ENCODE results near the gene TNFRSF25. TPM values are rescaled to one million over a fixed set of nuclear protein-coding genes. Genes with fewer than 3 reads are reported as not detected.
"Not testable (repeated sequence)": the region's sequence is repeated elsewhere in the genome, so short reads cannot be mapped to it uniquely, and the experiment has no call there.

The TNFRSF25 gene
- total RNA-seq, 2 donors from 2014 or later: 9.5 to 48.2 TPM

DNA sequence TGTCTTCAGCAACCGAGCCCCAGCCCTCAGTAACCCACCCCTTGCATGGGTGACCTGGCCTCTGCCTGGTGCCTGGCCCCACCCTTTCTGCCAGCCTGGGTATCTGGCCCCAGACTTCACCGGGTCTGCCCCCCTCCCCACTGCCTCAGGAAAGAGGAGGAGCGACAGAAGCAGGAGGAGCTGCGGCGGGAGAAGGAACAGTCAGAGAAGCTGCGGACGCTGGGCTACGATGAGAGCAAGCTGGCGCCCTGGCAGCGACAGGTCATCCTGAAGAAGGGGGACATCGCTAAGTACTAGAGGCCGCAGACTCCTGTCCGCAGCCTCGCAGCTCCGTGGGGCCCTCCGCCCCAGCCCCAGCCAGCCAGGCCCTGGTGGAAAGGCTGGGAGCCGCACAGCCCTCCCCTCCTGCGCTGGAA, 6.1 kb downstream of the TNFRSF25 start:
- no peak overlapping the region for H3K27ac ChIP-seq
- H3K4me1 ChIP-seq (ENCODE audit: control insufficient read depth in 1 of 2, low read depth in 2 of 2): peaks cover 0 to 5% of the 10 kb centered on the region in 2 donors
- H3K27me3 ChIP-seq (replicated peaks; ENCODE audit: insufficient read depth): peaks cover 5% of the 10 kb centered on the region
- ATAC-seq (ENCODE audit: insufficient number of reproducible peaks, low FRiP score, low read depth) (no peak), DNase-seq (ENCODE audit: low spot score) (no peak)
- TF ChIP-seq, protein P1, sequence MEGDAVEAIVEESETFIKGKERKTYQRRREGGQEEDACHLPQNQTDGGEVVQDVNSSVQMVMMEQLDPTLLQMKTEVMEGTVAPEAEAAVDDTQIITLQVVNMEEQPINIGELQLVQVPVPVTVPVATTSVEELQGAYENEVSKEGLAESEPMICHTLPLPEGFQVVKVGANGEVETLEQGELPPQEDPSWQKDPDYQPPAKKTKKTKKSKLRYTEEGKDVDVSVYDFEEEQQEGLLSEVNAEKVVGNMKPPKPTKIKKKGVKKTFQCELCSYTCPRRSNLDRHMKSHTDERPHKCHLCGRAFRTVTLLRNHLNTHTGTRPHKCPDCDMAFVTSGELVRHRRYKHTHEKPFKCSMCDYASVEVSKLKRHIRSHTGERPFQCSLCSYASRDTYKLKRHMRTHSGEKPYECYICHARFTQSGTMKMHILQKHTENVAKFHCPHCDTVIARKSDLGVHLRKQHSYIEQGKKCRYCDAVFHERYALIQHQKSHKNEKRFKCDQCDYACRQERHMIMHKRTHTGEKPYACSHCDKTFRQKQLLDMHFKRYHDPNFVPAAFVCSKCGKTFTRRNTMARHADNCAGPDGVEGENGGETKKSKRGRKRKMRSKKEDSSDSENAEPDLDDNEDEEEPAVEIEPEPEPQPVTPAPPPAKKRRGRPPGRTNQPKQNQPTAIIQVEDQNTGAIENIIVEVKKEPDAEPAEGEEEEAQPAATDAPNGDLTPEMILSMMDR (IDR thresholded peaks at IDR 0.05): no peak
- no peaks in the 10 kb centered on the region for H3K9me3 ChIP-seq
- H3K36me3 ChIP-seq: peaks cover 15% of the 10 kb centered on the region
- H3K4me3 ChIP-seq: peak overlapping the region; percentile 33

DNA sequence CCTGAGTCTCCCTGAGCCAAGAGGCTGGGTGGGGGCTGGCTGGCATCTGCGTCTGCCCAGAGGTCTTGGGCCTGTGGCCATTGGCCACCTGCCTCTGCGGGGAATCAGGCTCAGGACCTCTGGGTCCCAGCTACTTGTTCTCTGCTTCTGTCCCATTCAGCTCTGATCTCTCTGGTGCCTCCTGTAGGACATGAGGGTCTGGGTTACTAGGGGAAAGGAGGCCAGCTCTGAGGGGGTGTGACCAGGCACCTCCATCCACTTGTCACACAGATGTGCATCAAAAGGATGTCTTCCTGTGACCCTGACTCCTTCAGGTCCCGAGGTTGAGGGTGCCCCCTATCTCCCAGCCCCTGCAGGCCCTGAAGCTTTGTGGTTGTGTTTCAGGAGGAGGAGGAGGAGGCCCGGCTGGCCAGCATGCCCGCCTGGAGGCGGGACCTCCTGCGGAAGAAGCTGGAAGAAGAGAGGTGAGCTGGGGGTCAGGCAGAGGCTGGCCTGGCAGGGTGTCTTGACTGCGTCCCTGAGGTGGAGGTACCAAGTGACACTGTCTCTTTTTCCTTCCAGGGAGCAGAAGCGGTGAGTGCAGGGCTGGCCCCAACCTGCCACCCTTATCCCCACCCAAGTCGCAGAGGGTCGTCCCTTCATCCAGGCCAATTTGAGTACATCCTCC, 9.0 kb downstream of the TNFRSF25 start:
- Histone ChIP-seq H3K9me3 (no peaks in the 10 kb centered on the region), H3K27ac (no peak overlapping the region), H3K4me1 (ENCODE audit: control insufficient read depth in 1 of 2, low read depth in 2 of 2) (peaks cover 0 to 10% of the 10 kb centered on the region in 2 donors), H3K27me3 (replicated peaks; ENCODE audit: insufficient read depth) (peaks cover 5% of the 10 kb centered on the region), H3K36me3 (peaks cover 2% of the 10 kb centered on the region), H3K4me3 (no peak overlapping the region)
- TF ChIP-seq, protein P1 (IDR thresholded peaks at IDR 0.05): no peak
- ATAC-seq (ENCODE audit: insufficient number of reproducible peaks, low FRiP score, low read depth): no peak
- DNase-seq (ENCODE audit: low spot score): no peak

DNA sequence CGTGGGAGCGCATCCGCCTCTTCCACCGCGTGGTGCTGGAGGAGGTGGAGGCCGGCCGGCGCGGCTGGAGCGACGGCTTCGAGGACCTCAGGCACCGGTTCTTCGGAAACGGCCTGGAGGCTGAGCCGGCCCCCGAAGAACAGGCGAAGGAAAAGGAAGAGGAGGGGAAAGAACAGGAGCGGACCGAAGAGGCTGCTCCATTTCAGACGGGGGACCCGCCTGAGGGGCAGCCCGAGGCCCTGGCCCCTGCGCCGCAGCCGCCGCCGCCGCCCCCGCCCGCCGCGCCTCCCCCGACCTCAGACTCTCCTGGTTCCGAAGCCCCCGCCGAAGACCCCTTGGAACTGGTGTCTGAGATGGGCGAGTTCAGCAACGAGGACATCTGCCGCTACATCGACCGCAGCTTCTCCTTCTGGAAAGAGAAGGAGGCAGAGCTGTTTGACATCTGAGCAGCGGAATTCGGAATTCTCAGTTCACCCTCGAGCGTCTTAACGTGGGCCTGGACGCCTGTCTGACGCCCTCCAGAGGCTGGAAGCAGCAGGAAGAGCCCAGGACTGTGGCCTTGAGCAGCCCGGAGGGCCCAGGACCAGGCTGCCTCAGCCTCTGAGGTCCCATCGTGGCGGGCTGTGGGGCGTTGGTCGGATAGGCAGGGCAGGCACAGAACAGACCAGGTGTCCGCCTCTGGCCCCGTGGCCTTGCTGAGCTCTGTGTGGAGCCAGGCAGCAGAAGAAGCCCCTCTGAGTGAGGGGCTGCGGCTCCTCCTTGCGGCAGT, 10.0 kb downstream of the TNFRSF25 start:
- DNase-seq (ENCODE audit: low spot score); ATAC-seq (ENCODE audit: insufficient number of reproducible peaks, low FRiP score, low read depth); H3K4me3 ChIP-seq; H3K36me3 ChIP-seq; H3K9me3 ChIP-seq; H3K27me3 ChIP-seq (replicated peaks; ENCODE audit: insufficient read depth); H3K27ac ChIP-seq: not testable (repeated sequence)
- peaks cover 0 to 10% of the 10 kb centered on the region in 2 donors for H3K4me1 ChIP-seq (ENCODE audit: control insufficient read depth in 1 of 2, low read depth in 2 of 2)

DNA sequence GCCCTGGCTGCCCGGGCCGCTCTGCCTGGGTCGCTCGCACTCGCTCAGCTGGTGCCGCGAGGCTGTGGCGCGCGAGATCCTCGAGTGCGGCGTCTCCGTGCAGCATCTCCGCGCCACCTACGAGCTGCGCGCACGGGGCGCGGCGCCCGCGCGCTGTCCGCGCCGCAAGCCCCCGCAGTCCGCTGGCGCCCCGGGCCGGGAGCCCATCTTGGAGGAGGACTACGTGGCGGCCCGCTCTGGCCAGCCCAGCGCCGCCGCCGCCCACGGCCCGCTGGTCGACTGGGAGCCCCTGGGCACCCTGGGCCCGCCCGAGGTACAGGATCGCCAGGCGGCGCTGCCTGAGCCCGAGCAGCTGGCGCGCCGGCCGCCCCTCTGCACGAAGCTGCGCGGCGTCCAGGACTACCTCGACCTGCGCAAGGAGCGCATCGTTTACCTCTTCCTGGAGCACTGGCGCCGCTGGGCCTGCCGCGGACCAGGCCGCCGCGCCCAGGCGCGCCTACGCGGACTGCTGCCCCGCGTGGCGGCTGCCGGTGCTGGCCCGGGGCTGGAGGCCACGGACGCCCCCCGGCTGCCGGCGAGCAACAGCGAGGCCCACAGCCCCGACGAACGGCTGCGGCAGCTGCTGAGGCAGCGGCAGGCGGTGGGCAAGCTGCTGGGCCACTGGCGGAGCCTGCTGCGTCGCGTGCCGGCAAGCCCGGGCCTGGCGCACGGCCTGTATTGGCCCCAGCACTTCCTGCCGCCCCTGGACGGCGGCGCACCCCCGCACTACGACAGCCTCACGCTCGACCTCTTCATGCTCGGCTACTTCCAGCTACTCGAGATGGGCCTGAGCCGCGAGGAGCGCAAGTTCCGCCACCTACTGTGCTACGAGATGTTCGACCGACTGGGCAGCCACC, 10.9 kb downstream of the TNFRSF25 start:
- Histone ChIP-seq H3K4me1 (ENCODE audit: control insufficient read depth in 1 of 2, low read depth in 2 of 2) (peaks cover 0 to 10% of the 10 kb centered on the region in 2 donors), H3K9me3 (no peaks in the 10 kb centered on the region), H3K27me3 (replicated peaks; ENCODE audit: insufficient read depth) (peaks cover 5% of the 10 kb centered on the region), H3K4me3 (no peak overlapping the region), H3K36me3 (no peaks in the 10 kb centered on the region), H3K27ac (no peak overlapping the region)
- no peak for ATAC-seq (ENCODE audit: insufficient number of reproducible peaks, low FRiP score, low read depth)
- no peak for DNase-seq (ENCODE audit: low spot score)
- TF ChIP-seq, protein P1 (IDR thresholded peaks at IDR 0.05): no peak

DNA sequence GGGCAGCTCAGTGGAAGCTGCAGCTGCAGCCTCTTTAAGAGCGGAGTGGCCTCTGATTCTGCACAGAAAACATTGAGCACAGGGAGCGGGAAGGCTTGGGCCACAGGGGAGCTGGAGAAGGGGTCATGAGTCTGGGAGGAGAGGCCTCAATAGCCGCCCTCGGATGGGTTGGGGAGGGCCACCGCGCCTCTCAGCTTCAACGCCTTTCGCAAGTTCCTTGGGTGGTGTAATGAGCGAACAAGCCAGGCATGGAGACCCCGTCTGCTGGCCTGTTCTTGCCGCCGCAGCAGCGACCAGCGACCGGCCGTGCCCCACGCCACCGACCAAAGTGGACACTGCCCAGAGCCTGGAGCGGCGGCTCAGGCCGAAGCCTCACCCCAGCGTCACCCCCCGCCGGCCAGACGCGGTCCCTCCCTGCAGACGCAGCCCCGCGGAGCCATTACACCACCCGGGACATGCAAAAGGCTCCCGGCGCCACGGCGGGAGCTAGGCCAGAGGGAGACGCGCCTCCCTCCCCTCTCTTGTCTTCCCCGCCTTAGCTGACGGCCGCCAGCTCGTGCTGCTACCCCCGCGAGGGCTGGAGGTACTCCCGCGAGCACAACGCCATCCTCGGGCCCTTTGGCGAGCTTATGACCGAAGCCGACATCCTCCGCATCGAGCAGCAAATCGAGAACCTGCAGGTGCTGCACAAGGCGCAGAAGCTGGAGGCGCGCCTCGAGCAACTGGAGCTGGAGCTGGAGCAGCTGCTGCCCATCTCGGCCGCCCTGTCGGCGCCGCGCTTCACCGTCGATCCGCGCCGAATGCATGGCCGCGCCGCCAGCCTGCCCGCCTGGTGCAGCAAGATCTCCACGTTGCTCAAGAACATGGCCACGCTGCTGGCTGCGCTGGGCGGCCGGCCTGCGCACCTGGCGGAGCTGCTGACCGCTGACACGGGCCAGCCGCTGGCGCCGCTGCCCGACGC, 11.8 kb downstream of the TNFRSF25 start:
- not testable (repeated sequence) for H3K4me3 ChIP-seq; H3K27ac ChIP-seq; ATAC-seq (ENCODE audit: insufficient number of reproducible peaks, low FRiP score, low read depth); DNase-seq (ENCODE audit: low spot score); H3K9me3 ChIP-seq; H3K27me3 ChIP-seq (replicated peaks; ENCODE audit: insufficient read depth); H3K36me3 ChIP-seq
- H3K4me1 ChIP-seq (ENCODE audit: control insufficient read depth in 1 of 2, low read depth in 2 of 2): peaks cover 0 to 10% of the 10 kb centered on the region in 2 donors
